PC-3 (cell line): ENCODE measurements around the gene LILRB3. TPM values are rescaled to one million over a fixed set of nuclear protein-coding genes. Genes with fewer than 3 reads are reported as not detected.
"Not testable (repeated sequence)": the region's sequence is repeated elsewhere in the genome, so short reads cannot be mapped to it uniquely, and the experiment has no call there.

Source experiments
- ATAC-seq: fragments of 200-7000 bp; cut with Tn5 transposase; 2 replicates; pipeline ENCODE4 v1.9.1; 2020; ENCODE audit warnings: mild to moderate bottlenecking, moderate library complexity
- BruUV-seq: library from RNA; stranded (reverse); fragments of 400-500 nt; replicated peaks from 2 replicates; lab custom pipeline; 2021; lab: Mats Ljungman, UMichigan
- CTCF ChIA-PET: fragments of 300-600 bp; sonication (Branson Sonifier 250); formaldehyde crosslinking; loops from one replicate; lab custom pipeline; 2022; ENCODE audit warnings: antibody characterized with exemption; lab: Charles Lee
- POLR2A ChIA-PET: fragments of 300-600 bp; sonication (Branson Sonifier 250); formaldehyde crosslinking; loops from one replicate; lab custom pipeline; 2022; ENCODE audit warnings: antibody characterized with exemption; ENCODE audit not compliant: unreplicated experiment; lab: Charles Lee
- DNase-seq: peaks from one replicate; pipeline ENCODE4 v3.0.0-alpha.2; 2015
- H2AFZ ChIP-seq: fragments of 300-600 bp; sonication (generic); 2 replicates; pipeline ENCODE4 v1.6.0; 2016; ENCODE audit warnings: antibody characterized with exemption, low read length
- H3F3A ChIP-seq: fragments of 300-600 bp; sonication (generic); one replicate; pipeline ENCODE4 v1.6.0; 2017; ENCODE audit warnings: antibody characterized with exemption, low read length, control low read depth, mild to moderate bottlenecking; ENCODE audit not compliant: unreplicated experiment
- H3K27ac ChIP-seq: fragments of 300-600 bp; sonication (generic); 2 replicates; pipeline ENCODE4 v1.5.1; 2016; ENCODE audit warnings: mild to moderate bottlenecking, low read length
- H3K27me3 ChIP-seq: fragments of 300-600 bp; sonication (generic); 2 replicates; pipeline ENCODE4 v1.6.1; 2016; ENCODE audit warnings: low read length, mixed read lengths
- H3K36me3 ChIP-seq: fragments of 300-600 bp; sonication (generic); 2 replicates; pipeline ENCODE4 v1.6.1; 2016; ENCODE audit warnings: low read depth, mixed run types, low read length, mixed read lengths
- H3K4me1 ChIP-seq: fragments of 300-600 bp; sonication (generic); 2 replicates; pipeline ENCODE4 v1.5.1; 2016; ENCODE audit warnings: low read length; ENCODE audit not compliant: insufficient read depth
- H3K4me2 ChIP-seq: fragments of 300-600 bp; sonication (generic); 2 replicates; pipeline ENCODE4 v1.6.0; 2016; ENCODE audit warnings: low read length
- H3K4me3 ChIP-seq: fragments of 300-600 bp; sonication (generic); 2 replicates; pipeline ENCODE4 v1.5.1; 2016; ENCODE audit warnings: mild to moderate bottlenecking, low read length, mixed read lengths
- H3K79me2 ChIP-seq: fragments of 300-600 bp; sonication (generic); 2 replicates; pipeline ENCODE4 v1.6.1; 2017; ENCODE audit warnings: low read length, mixed read lengths
- H3K9ac ChIP-seq: fragments of 300-600 bp; sonication (generic); 2 replicates; pipeline ENCODE4 v1.6.0; 2016; ENCODE audit warnings: mild to moderate bottlenecking, low read length
- H3K9me2 ChIP-seq: fragments of 300-600 bp; sonication (generic); replicated peaks from 2 replicates; pipeline ENCODE4 v1.6.1; 2016; ENCODE audit warnings: mixed run types, low read length, mixed read lengths
- H3K9me3 ChIP-seq: fragments of 300-600 bp; sonication (generic); 2 replicates; pipeline ENCODE4 v1.6.1; 2016; ENCODE audit warnings: low read length, mixed read lengths
- H4K20me1 ChIP-seq: fragments of 300-600 bp; sonication (generic); 2 replicates; pipeline ENCODE4 v1.6.1; 2016; ENCODE audit warnings: low read length, mixed read lengths
- EZH2 ChIP-seq: fragments of 300-600 bp; sonication (generic); IDR thresholded peaks from one replicate; pipeline ENCODE4 v1.6.1; 2017; ENCODE audit warnings: antibody characterized with exemption, mild to moderate bottlenecking, low read length; ENCODE audit not compliant: unreplicated experiment
- EZH2phosphoT487 ChIP-seq: fragments of 300-600 bp; sonication (generic); IDR thresholded peaks from 2 replicates; pipeline ENCODE4 v1.6.1; 2018; ENCODE audit warnings: mild to moderate bottlenecking, antibody characterized with exemption, low read length, borderline replicate concordance
- intact Hi-C: fragments of 100-400 bp; cut with micrococcal nuclease; formaldehyde crosslinking; loops from 2 replicates; pipeline ENCODE4 v1.9.0; 2023
- total RNA-seq: library from RNA; depleted of rRNA; stranded (reverse); fragments of >200 nt; gene quantifications from 2 replicates; pipeline ENCODE4 v1.2.3, GENCODE V29; 2014
- TF ChIP-seq, protein P1 (sequence below): fragments of 300-600 bp; sonication (generic); conservative IDR thresholded peaks from 2 replicates; pipeline ENCODE4 v1.5.1; 2017; ENCODE audit warnings: antibody characterized with exemption, low read depth, mild to moderate bottlenecking, low read length

LILRB3 gene
- total RNA-seq, 1 experiment from 2014 or later, result not detected

GRCh38 chr19:54186934-54187381, 35.8 kb downstream of the LILRB3 start:
- Histone ChIP-seq H3F3A (no peaks in the 10 kb centered on the region), H3K9me3 (no peaks in the 10 kb centered on the region), H2AFZ (no peak overlapping the region), H4K20me1 (no peaks in the 10 kb centered on the region), H3K4me1 (peaks cover 12% of the 10 kb centered on the region), H3K27ac (no peak overlapping the region), H3K27me3 (no peaks in the 10 kb centered on the region), H3K9me2 (no peaks in the 10 kb centered on the region), H3K4me2 (no peak overlapping the region), H3K9ac (no peak overlapping the region), H3K36me3 (peaks cover 24% of the 10 kb centered on the region; the same call in 1 of the 2 replicates), H3K4me3 (no peak overlapping the region), H3K79me2 (peaks cover 34% of the 10 kb centered on the region)
- no TSS peak for BruUV-seq
- ChIA-PET CTCF (no interaction called here), POLR2A (no interaction called here)
- no peak for ATAC-seq
- DNase-seq, result no peak
- TF ChIP-seq, protein P1, sequence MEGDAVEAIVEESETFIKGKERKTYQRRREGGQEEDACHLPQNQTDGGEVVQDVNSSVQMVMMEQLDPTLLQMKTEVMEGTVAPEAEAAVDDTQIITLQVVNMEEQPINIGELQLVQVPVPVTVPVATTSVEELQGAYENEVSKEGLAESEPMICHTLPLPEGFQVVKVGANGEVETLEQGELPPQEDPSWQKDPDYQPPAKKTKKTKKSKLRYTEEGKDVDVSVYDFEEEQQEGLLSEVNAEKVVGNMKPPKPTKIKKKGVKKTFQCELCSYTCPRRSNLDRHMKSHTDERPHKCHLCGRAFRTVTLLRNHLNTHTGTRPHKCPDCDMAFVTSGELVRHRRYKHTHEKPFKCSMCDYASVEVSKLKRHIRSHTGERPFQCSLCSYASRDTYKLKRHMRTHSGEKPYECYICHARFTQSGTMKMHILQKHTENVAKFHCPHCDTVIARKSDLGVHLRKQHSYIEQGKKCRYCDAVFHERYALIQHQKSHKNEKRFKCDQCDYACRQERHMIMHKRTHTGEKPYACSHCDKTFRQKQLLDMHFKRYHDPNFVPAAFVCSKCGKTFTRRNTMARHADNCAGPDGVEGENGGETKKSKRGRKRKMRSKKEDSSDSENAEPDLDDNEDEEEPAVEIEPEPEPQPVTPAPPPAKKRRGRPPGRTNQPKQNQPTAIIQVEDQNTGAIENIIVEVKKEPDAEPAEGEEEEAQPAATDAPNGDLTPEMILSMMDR, result no peak
- no peak for TF ChIP-seq EZH2
- TF ChIP-seq EZH2phosphoT487, result no peak
- intact Hi-C loops, result no loop called here

DNA sequence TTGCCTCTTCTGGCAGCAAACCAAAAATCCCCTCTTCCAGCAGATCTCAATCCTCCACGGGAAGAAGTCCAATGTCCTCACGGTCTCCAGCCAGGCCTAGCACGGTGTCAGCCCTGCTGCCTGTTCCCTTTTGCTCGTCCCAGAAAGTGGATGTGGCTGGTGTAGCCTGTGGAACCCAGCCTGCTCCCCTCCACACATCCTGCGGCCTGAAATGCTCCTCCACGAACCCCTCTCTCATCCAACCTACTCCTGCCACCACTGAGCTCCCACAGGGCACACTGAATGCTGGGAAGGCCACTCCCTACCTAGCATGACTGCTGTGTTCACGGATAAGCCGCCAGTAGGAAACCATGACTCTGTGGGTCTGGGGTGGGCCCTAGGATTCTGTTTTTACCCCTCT, 36.5 kb downstream of the LILRB3 start:
- ATAC-seq (no peak), DNase-seq (peak; percentile 0)
- TF ChIP-seq, protein P1, result no peak
- TF ChIP-seq EZH2phosphoT487 (no peak), EZH2 (no peak)
- no peaks in the 10 kb centered on the region for H4K20me1 ChIP-seq
- no peak overlapping the region for H3K4me2 ChIP-seq
- no peaks in the 10 kb centered on the region for H3F3A ChIP-seq
- H3K4me3 ChIP-seq, result no peak overlapping the region
- no peaks in the 10 kb centered on the region for H3K9me3 ChIP-seq
- H3K27me3 ChIP-seq, result no peaks in the 10 kb centered on the region
- BruUV-seq, result no TSS peak
- H3K79me2 ChIP-seq, result peaks cover 28% of the 10 kb centered on the region
- H3K27ac ChIP-seq, result no peak overlapping the region
- H3K36me3 ChIP-seq, result peaks cover 24% of the 10 kb centered on the region; the same call in 1 of the 2 replicates
- no peaks in the 10 kb centered on the region for H3K9me2 ChIP-seq
- CTCF ChIA-PET, result no interaction called here
- POLR2A ChIA-PET, result no interaction called here
- no peak overlapping the region for H3K9ac ChIP-seq
- intact Hi-C loops, result no loop called here
- no peak overlapping the region for H2AFZ ChIP-seq
- peaks cover 10% of the 10 kb centered on the region; the same call in 1 of the 2 replicates for H3K4me1 ChIP-seq

DNA sequence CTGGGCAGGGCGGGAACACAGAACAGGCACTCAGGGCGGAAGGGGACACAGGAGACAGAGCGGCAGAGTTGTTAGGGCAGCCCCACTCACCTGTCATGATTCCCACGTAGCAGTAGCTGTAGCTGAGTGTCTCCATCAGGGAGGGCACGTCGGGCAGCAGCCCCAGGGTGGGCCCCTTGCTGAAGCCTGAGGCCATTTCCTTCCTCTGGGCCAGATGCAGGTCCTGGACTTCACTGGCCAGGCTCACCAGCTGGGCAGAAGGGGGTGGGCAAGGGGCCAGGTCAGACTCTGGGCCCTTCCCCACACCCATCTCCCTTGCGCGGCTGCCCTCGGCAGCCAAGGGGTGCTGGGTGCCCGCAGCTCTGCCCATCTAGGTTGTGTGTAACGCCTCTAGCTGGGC, 39.4 kb downstream of the LILRB3 start:
- Histone ChIP-seq H3K9me2 (no peaks in the 10 kb centered on the region), H3K4me3 (no peak overlapping the region), H3K27me3 (no peaks in the 10 kb centered on the region), H3K9ac (no peak overlapping the region), H3K9me3 (no peaks in the 10 kb centered on the region), H3K79me2 (peaks cover 22% of the 10 kb centered on the region), H3K36me3 (peaks cover 33% of the 10 kb centered on the region), H3F3A (no peaks in the 10 kb centered on the region), H2AFZ (no peak overlapping the region), H4K20me1 (no peaks in the 10 kb centered on the region), H3K4me2 (no peak overlapping the region), H3K27ac (no peak overlapping the region), H3K4me1 (peaks cover 10% of the 10 kb centered on the region; the same call in 1 of the 2 replicates)
- ChIA-PET POLR2A (no interaction called here), CTCF (no interaction called here)
- TF ChIP-seq EZH2phosphoT487, result no peak
- TF ChIP-seq, protein P1, result no peak
- TF ChIP-seq EZH2, result no peak
- no peak for DNase-seq
- BruUV-seq, result no TSS peak
- intact Hi-C loops, result no loop called here
- ATAC-seq, result no peak

DNA sequence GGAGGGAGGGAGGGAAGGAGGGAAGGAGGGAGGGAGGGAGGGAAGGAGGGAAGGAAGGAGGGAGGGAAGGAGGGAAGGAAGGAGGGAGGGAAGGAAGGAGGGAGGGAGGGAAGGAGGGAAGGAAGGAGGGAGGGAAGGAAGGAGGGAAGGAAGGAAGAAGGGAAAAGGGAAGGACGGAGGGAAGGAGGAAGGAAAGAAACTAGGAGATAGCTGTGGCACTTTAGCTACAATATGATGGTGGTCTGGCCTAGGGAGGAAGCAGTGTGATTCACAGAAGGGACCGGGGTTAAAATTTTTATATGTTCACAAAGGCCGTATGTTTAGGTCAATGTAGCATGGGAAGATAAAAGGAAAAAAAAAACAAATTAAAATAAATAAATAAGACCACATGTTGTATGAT, 40.9 kb downstream of the LILRB3 start:
- H3K36me3 ChIP-seq, result peaks cover 32% of the 10 kb centered on the region
- H3K4me3 ChIP-seq, POLR2A ChIA-PET, H3K27me3 ChIP-seq, H3K9ac ChIP-seq, H2AFZ ChIP-seq, H3K9me2 ChIP-seq, H3K27ac ChIP-seq, H3F3A ChIP-seq, CTCF ChIA-PET, intact Hi-C loops, DNase-seq, BruUV-seq, H3K79me2 ChIP-seq, H3K4me1 ChIP-seq, ATAC-seq, H3K4me2 ChIP-seq, H3K9me3 ChIP-seq, H4K20me1 ChIP-seq: not testable (repeated sequence)
